Activated B cell treated with CpG ODN at 0.5 μM for 24 hours (primary cell): ENCODE results near the gene NRP2. TPM values are rescaled to one million over a fixed set of nuclear protein-coding genes. Genes with fewer than 3 reads are reported as not detected.

Experiments used
- ATAC-seq: fragments of 200-7000 bp; cut with Tn5 transposase; one replicate; pipeline ENCODE4 v1.10.0; 2021; ENCODE audit warnings: low read depth, mild to moderate bottlenecking, moderate library complexity
- CTCF ChIA-PET: fragments of 350-600 bp; sonication (Branson Sonifier 250); formaldehyde crosslinking; loops from one replicate; lab custom pipeline; 2021; ENCODE audit warnings: antibody characterized with exemption; lab: Charles Lee
- POLR2A ChIA-PET: fragments of 350-600 bp; sonication (Branson Sonifier 250); formaldehyde crosslinking; loops from one replicate; lab custom pipeline; 2021; ENCODE audit warnings: antibody characterized with exemption; lab: Charles Lee
- DNase-seq: peaks from one replicate; pipeline ENCODE4 v3.0.0; 2022
- H3K27ac Mint-ChIP-seq: one replicate; pipeline ENCODE4 v1.8.0; 2020; ENCODE audit warnings: mixed read lengths
- H3K27me3 Mint-ChIP-seq: one replicate; pipeline ENCODE4 v1.8.0; 2021; ENCODE audit warnings: mixed read lengths
- H3K36me3 Mint-ChIP-seq: one replicate; pipeline ENCODE4 v1.8.0; 2021; ENCODE audit warnings: low read depth, mixed read lengths
- H3K4me1 Mint-ChIP-seq: one replicate; pipeline ENCODE4 v1.8.0; 2021; ENCODE audit warnings: mixed read lengths
- H3K4me3 Mint-ChIP-seq: one replicate; pipeline ENCODE4 v1.8.0; 2020; ENCODE audit warnings: mild to moderate bottlenecking, mixed read lengths
- H3K9me3 Mint-ChIP-seq: one replicate; pipeline ENCODE4 v1.8.0; 2020; ENCODE audit warnings: mixed read lengths
- CTCF ChIP-seq: fragments of 200-600 bp; IDR thresholded peaks from one replicate; pipeline ENCODE4 v1.8.0; 2022; ENCODE audit warnings: antibody characterized with exemption, mild to moderate bottlenecking
- intact Hi-C: fragments of 100-400 bp; cut with micrococcal nuclease; formaldehyde crosslinking; loops from one replicate; pipeline ENCODE4 v1.15.1; 2024
- total RNA-seq: library from RNA; stranded (reverse); gene quantifications from 2 replicates; pipeline ENCODE4 v1.2.3, GENCODE V29; 2022

The NRP2 gene
- total RNA-seq, 1 donor from 2014 or later: 10.2 TPM

- Mint-ChIP-seq H3K9me3 (peaks cover 2% of the 10 kb centered on the region), H3K4me1 (no peaks in the 10 kb centered on the region), H3K36me3 (no peaks in the 10 kb centered on the region), H3K27me3 (peaks cover 20% of the 10 kb centered on the region), H3K4me3 (no peak overlapping the region), H3K27ac (no peak overlapping the region)
- no peak for TF ChIP-seq CTCF
- ChIA-PET CTCF (no interaction called here), POLR2A (no interaction called here)
- intact Hi-C loops: no loop called here
- ATAC-seq (no peak), DNase-seq (no peak)
Observed at GRCh38 chr2:205803500-205803899, 121.2 kb downstream of the NRP2 start.

- Mint-ChIP-seq H3K4me1 (no peaks in the 10 kb centered on the region), H3K27ac (no peak overlapping the region), H3K4me3 (no peak overlapping the region), H3K9me3 (no peaks in the 10 kb centered on the region), H3K27me3 (peaks cover 20% of the 10 kb centered on the region), H3K36me3 (no peaks in the 10 kb centered on the region)
- DNase-seq (no peak), ATAC-seq (no peak)
- ChIA-PET POLR2A (no interaction called here), CTCF (no interaction called here)
- TF ChIP-seq CTCF: no peak
- intact Hi-C loops: no loop called here
Observed at GRCh38 chr2:205805136-205805535, 122.8 kb downstream of the NRP2 start.

GRCh38 chr2:205806143-205806905 lies 124.0 kb downstream of the NRP2 start:
- H3K4me3 Mint-ChIP-seq: no peak overlapping the region
- ATAC-seq (no peak), DNase-seq (no peak)
- ChIA-PET POLR2A (no interaction called here), CTCF (no interaction called here)
- no peaks in the 10 kb centered on the region for H3K36me3 Mint-ChIP-seq
- intact Hi-C loops: no loop called here
- no peaks in the 10 kb centered on the region for H3K4me1 Mint-ChIP-seq
- H3K27me3 Mint-ChIP-seq: peaks cover 20% of the 10 kb centered on the region
- H3K9me3 Mint-ChIP-seq: no peaks in the 10 kb centered on the region
- H3K27ac Mint-ChIP-seq: no peak overlapping the region
- no peak for TF ChIP-seq CTCF

GRCh38 chr2:205807229-205807628 lies 124.9 kb downstream of the NRP2 start:
- ATAC-seq (no peak), DNase-seq (no peak)
- Mint-ChIP-seq H3K27ac (no peak overlapping the region), H3K27me3 (peaks cover 17% of the 10 kb centered on the region), H3K4me1 (no peaks in the 10 kb centered on the region), H3K9me3 (no peaks in the 10 kb centered on the region), H3K36me3 (no peaks in the 10 kb centered on the region), H3K4me3 (no peak overlapping the region)
- intact Hi-C loops: no loop called here
- ChIA-PET CTCF (no interaction called here), POLR2A (no interaction called here)
- no peak for TF ChIP-seq CTCF

GRCh38 chr2:205807758-205808157 lies 125.5 kb downstream of the NRP2 start:
- TF ChIP-seq CTCF: no peak
- H3K27me3 Mint-ChIP-seq: peaks cover 13% of the 10 kb centered on the region
- no peak overlapping the region for H3K27ac Mint-ChIP-seq
- H3K4me1 Mint-ChIP-seq: no peaks in the 10 kb centered on the region
- ChIA-PET POLR2A (no interaction called here), CTCF (no interaction called here)
- DNase-seq (no peak), ATAC-seq (no peak)
- no peaks in the 10 kb centered on the region for H3K36me3 Mint-ChIP-seq
- no peaks in the 10 kb centered on the region for H3K9me3 Mint-ChIP-seq
- no peak overlapping the region for H3K4me3 Mint-ChIP-seq
- intact Hi-C loops: no loop called here
